Suprapubic skin (tissue), 4 donors: ENCODE data around the gene ST3GAL3. TPM values are rescaled to one million over a fixed set of nuclear protein-coding genes. Genes with fewer than 3 reads are reported as not detected.

Source experiments
- DNase-seq, 2 donors: peaks; one replicate each; pipeline ENCODE4 v3.0.0-alpha.2; 2019; ENCODE audit warnings: low spot score in 2 of 2
- H3K27ac ChIP-seq: fragments of 200-600 bp; sonication (generic); one replicate; pipeline ENCODE4 v1.5.1; 2019
- H3K27me3 ChIP-seq: fragments of 200-600 bp; sonication (generic); one replicate; pipeline ENCODE4 v1.5.1; 2019
- H3K36me3 ChIP-seq: fragments of 200-600 bp; sonication (generic); one replicate; pipeline ENCODE4 v1.5.1; 2019
- H3K4me1 ChIP-seq: fragments of 200-600 bp; sonication (generic); one replicate; pipeline ENCODE4 v1.5.1; 2019
- H3K4me3 ChIP-seq: fragments of 200-600 bp; sonication (generic); one replicate; pipeline ENCODE4 v1.5.1; 2019; ENCODE audit warnings: mild to moderate bottlenecking
- H3K9me3 ChIP-seq: fragments of 200-600 bp; sonication (generic); one replicate; pipeline ENCODE4 v1.5.1; 2019
- EP300 ChIP-seq: sonication (generic); formaldehyde crosslinking; IDR thresholded peaks from one replicate; pipeline ENCODE4 v1.6.1; 2017; ENCODE audit warnings: antibody characterized with exemption
- POLR2A ChIP-seq, 2 donors: fragments of 450-650 bp; IDR thresholded peaks; one replicate each; pipeline ENCODE4 v1.6.1; 2017; ENCODE audit warnings: antibody characterized with exemption in 2 of 2, mild to moderate bottlenecking in 2 of 2, moderate library complexity in 2 of 2
- POLR2AphosphoS5 ChIP-seq, 3 donors: sonication (generic); formaldehyde crosslinking; IDR thresholded peaks; one replicate each; pipeline ENCODE4 v1.6.1; 2017; ENCODE audit warnings: antibody characterized with exemption in 3 of 3
- WGBS: methylation state at CpG from one replicate; pipeline ENCODE4 v1.1.5; 2018; 5-methylcytosine and 5-hydroxymethylcytosine counted together
- total RNA-seq, 4 donors: library from RNA; depleted of rRNA; stranded (reverse); fragments of >200 nt; gene quantifications; one replicate each; pipeline ENCODE4 v1.1.0, GENCODE V29; 2016
- TF ChIP-seq, protein P1 (sequence below), 2 donors: fragments of 200-600 bp in 1 of 2; fragments of 450-650 bp in 1 of 2; sonication (generic) in 1 of 2; IDR thresholded peaks; one replicate each; pipeline ENCODE4 v1.5.1; 2016 to 2019; ENCODE audit warnings: antibody characterized with exemption in 2 of 2, mild to moderate bottlenecking in 1 of 2, moderate library complexity in 1 of 2

ST3GAL3 gene
- total RNA-seq, 4 donors from 2014 or later: 6.3 to 21.0 (median 9.9) TPM

DNA sequence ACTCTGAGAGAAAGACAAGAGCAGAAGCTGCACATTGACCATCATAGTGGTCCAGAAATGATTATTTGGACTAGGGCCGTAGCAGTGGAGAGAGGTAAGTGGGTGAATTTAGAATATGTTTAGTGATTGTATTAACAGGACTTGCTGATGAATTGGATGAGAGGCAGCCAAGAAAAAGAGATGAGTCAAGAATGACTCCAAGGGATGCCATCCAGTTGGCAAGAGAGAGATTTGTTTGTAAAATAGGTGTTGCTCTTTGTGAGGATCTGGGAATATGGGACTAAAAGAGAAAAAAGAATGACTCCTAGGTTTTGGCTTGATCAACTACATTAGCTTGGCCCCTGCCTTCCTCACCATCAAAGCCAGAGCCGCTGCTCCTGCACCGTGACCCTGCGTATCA, 172.1 kb downstream of the ST3GAL3 start:
- peaks cover 13% of the 10 kb centered on the region for H3K4me1 ChIP-seq
- H3K36me3 ChIP-seq: no peaks in the 10 kb centered on the region
- 49% methylated on average over 4 of the region's 4 CpGs for WGBS
- H3K9me3 ChIP-seq: no peaks in the 10 kb centered on the region
- TF ChIP-seq, protein P1, sequence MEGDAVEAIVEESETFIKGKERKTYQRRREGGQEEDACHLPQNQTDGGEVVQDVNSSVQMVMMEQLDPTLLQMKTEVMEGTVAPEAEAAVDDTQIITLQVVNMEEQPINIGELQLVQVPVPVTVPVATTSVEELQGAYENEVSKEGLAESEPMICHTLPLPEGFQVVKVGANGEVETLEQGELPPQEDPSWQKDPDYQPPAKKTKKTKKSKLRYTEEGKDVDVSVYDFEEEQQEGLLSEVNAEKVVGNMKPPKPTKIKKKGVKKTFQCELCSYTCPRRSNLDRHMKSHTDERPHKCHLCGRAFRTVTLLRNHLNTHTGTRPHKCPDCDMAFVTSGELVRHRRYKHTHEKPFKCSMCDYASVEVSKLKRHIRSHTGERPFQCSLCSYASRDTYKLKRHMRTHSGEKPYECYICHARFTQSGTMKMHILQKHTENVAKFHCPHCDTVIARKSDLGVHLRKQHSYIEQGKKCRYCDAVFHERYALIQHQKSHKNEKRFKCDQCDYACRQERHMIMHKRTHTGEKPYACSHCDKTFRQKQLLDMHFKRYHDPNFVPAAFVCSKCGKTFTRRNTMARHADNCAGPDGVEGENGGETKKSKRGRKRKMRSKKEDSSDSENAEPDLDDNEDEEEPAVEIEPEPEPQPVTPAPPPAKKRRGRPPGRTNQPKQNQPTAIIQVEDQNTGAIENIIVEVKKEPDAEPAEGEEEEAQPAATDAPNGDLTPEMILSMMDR (IDR thresholded peaks at IDR 0.05): no peak
- TF ChIP-seq POLR2A (IDR thresholded peaks at IDR 0.05) (no peak), EP300 (no peak), POLR2AphosphoS5 (IDR thresholded peaks at IDR 0.05) (no peak)
- H3K4me3 ChIP-seq: no peak overlapping the region
- DNase-seq: no peak
- no peaks in the 10 kb centered on the region for H3K27me3 ChIP-seq
- no peak overlapping the region for H3K27ac ChIP-seq

DNA sequence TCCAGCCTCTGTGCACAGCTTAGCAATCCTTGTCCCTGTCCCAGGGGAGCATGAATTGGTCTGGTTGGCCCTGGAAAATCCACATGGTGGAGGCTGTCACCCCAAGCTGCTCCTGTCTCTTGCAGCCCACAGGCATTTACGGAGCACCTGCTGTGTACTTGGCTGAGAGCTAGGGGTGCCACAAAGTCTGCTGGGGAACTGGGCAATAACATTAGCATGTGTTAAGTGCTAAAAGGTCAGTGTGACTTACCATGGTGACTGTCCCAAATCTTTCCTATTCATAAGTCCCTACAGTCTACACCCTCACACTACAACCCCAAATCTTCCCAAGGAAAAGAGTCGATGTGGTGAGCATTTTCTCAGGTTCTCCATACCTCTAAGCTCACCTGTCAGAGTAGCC, 172.7 kb downstream of the ST3GAL3 start:
- no peaks in the 10 kb centered on the region for H3K9me3 ChIP-seq
- H3K36me3 ChIP-seq: no peaks in the 10 kb centered on the region
- H3K27ac ChIP-seq: no peak overlapping the region
- no peaks in the 10 kb centered on the region for H3K27me3 ChIP-seq
- WGBS: 93% methylated on average over 2 of the region's 2 CpGs
- TF ChIP-seq POLR2A (IDR thresholded peaks at IDR 0.05) (no peak), POLR2AphosphoS5 (IDR thresholded peaks at IDR 0.05) (no peak), EP300 (no peak)
- TF ChIP-seq, protein P1 (IDR thresholded peaks at IDR 0.05): no peak
- H3K4me3 ChIP-seq: no peak overlapping the region
- no peak for DNase-seq
- H3K4me1 ChIP-seq: peaks cover 19% of the 10 kb centered on the region

DNA sequence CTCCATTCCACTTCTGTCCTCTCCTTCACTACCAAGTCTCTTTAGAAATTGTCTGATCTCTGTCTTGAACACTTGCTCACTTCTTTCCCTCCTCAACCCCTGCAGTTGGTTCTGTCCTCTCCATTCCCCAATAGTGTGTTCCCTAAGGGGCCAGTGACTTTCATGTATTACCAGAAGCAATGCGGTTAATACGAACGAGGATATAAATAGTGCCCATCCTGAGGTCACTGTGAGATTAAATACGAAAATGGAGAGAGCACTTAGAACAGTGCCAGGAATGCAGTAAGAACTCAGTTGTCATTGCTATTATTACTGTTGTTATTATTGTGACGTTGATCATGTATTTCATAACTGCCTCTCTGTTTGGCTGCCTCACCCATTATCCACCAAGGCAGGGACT, 173.3 kb downstream of the ST3GAL3 start:
- TF ChIP-seq POLR2AphosphoS5 (IDR thresholded peaks at IDR 0.05): no peak
- TF ChIP-seq, protein P1 (IDR thresholded peaks at IDR 0.05): no peak
- no peak for TF ChIP-seq EP300
- TF ChIP-seq POLR2A (IDR thresholded peaks at IDR 0.05): no peak
- peaks cover 25% of the 10 kb centered on the region for H3K4me1 ChIP-seq

DNA sequence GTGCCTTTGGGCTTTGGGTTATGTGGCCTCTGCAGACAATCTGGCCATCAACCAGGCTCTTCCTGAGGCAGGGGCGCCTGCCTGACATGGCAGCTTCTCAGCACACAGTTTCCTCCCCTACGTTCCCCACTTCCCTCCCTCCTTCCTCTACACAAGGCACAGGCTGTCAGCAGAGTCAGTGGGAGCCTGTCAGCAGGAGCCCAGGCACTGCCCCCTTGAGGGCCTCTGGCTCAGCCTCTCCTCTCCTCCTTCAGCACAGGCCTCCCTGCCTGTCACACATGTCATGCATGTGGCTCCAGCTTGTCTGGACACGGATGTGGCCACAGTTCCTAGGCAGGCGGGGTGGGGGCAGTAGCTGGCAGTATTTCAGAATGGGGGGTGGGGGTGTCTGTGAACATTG, 174.1 kb downstream of the ST3GAL3 start:
- Histone ChIP-seq H3K4me3 (no peak overlapping the region), H3K36me3 (no peaks in the 10 kb centered on the region), H3K9me3 (no peaks in the 10 kb centered on the region), H3K27me3 (no peaks in the 10 kb centered on the region), H3K27ac (no peak overlapping the region), H3K4me1 (peaks cover 26% of the 10 kb centered on the region)
- 86% methylated on average over 2 of the region's 4 CpGs for WGBS
- no peak for DNase-seq
- TF ChIP-seq, protein P1 (IDR thresholded peaks at IDR 0.05): no peak
- no peak for TF ChIP-seq POLR2A (IDR thresholded peaks at IDR 0.05)
- no peak for TF ChIP-seq EP300
- TF ChIP-seq POLR2AphosphoS5 (IDR thresholded peaks at IDR 0.05): no peak

More for the DNA sequence above, 173.3 kb downstream of the ST3GAL3 start:
- H3K27ac ChIP-seq: no peak overlapping the region
- H3K36me3 ChIP-seq: no peaks in the 10 kb centered on the region
- 86% methylated on average over 5 of the region's 5 CpGs for WGBS
- DNase-seq: no peak
- no peaks in the 10 kb centered on the region for H3K27me3 ChIP-seq
- H3K9me3 ChIP-seq: no peaks in the 10 kb centered on the region
- no peak overlapping the region for H3K4me3 ChIP-seq

DNA sequence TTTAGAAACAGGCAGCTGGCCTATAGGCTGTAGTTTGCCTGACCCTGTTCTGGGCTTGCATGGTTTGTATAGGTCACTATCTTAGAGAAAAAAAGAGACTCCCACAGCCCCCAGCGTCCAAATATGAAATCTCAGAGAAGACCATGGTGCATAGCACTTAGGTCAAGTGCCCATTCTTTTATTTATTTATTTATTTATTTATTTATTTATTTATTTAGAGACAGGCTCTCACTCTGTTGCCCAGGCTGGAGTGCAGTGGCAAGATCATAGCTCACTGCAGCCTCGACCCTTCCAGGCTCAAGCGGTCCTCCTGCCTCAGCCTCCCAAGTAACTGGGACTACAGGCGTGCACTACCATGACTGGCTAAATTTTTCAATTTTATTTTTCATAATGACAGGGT, 175.4 kb downstream of the ST3GAL3 start:
- no peak for DNase-seq
- Histone ChIP-seq H3K4me1 (peaks cover 26% of the 10 kb centered on the region), H3K27ac (no peak overlapping the region), H3K4me3 (no peak overlapping the region), H3K27me3 (no peaks in the 10 kb centered on the region), H3K36me3 (no peaks in the 10 kb centered on the region), H3K9me3 (no peaks in the 10 kb centered on the region)
- TF ChIP-seq POLR2A (IDR thresholded peaks at IDR 0.05) (no peak), EP300 (no peak)
- TF ChIP-seq, protein P1 (IDR thresholded peaks at IDR 0.05): no peak
- 98% methylated on average over 4 of the region's 4 CpGs for WGBS
